ENCODE results near the gene DNASE2.
"Not testable (repeated sequence)": the region's sequence is repeated elsewhere in the genome, so short reads cannot be mapped to it uniquely, and the experiment has no call there.

Gene DNASE2, protein sequence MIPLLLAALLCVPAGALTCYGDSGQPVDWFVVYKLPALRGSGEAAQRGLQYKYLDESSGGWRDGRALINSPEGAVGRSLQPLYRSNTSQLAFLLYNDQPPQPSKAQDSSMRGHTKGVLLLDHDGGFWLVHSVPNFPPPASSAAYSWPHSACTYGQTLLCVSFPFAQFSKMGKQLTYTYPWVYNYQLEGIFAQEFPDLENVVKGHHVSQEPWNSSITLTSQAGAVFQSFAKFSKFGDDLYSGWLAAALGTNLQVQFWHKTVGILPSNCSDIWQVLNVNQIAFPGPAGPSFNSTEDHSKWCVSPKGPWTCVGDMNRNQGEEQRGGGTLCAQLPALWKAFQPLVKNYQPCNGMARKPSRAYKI

DNA sequence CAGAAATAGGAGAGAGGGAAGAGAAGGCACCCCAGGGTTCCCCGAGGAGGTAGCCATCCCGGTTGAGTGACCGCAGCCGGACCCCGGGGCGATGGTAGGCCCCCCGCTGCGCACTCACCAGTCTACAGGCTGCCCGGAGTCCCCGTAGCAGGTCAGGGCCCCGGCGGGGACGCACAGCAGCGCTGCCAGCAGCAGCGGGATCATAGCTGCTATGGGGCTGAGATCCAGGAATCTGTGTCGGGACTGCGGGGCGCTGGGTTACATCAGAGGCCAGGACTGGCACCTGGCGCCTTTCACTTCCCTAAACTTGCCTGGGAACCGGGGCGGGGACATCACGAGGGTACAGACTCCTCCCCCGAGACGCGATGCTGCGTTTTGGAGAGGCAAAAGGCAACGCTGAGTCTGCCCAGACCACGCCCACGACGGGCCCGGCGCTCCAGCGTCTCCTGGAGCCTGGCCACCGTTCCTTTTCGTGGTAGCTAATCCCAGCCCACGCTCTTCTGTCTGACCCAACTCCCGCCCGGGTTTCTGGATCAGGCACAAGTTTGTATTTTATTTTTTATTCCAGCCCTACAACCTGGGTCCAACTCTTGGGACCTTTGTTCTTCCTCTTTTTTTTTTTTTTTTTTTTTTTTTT, at the start of gene DNASE2:
Gene DNASE2, minus strand, starts transcription at position 278 of the 637 bp plus-strand sequence. Its CDS starts 74 bp downstream, at position 204.
- peak; percentile 87 for DNase-seq (ENCODE audit: low read depth)

DNA sequence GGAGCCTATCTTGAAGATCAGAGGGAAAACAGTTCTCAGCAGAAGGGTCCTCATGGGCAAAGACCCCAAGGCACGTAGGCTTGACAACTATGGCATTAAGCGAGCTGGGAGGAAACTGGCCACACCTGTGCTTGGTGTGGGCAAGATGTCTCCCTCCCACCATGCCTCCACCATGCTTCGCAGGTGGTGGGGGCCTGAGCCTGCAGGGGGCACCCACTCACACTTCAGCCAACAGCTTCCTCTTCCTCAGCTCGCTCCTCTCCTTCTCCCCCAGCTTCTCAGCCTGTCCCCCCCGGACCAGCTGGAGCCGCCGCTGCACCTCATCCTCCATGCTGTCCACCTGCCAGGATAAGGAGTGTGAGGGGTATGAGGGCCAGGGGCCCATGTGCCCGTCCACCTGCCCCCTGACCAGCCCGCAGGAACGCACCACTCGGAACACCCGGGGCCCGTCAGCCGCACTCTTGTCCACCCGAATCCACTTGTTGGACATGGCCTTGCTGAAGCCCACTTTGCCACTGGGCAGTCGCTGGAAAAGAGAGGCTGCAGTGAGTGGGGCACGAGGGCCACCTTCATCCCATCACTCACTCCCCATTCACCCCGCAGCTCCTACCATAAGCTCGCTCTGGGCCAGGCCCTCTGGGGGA, 48.9 kb upstream of the DNASE2 start:
- no peak for DNase-seq (ENCODE audit: low read depth)

DNA sequence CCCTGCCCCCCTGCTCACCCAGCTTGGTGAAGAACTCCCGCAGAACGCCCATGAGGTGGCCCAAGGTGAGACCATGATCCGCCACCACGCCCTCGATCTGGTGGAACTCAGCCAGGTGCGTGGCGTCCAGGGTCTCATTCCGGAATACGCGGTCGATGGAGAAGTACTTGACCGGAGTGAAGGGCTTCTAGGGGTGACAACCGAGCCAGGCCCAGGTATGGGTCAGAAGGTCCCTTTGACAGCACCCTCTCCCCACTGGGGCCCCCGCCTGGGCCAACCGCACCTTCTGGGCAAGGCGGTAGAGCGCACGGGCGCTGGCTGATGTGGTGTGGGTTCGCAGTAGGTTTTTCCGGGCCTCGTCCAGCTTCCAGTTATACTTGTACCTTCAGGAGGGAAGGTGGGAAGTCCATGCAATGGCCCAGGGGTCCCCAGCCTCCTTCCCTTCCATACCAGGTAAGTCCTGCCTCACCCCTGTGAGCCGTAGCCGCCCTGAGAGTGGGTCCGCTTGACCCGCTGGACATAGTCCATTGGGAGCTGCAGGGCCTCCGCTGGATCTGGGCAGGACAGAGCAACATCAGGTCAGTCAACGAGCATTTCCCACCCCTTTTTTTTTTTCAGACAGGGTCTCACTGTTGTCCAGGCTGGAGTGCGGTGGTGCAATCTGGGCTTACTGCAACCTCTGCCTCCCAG, 43.5 kb upstream of the DNASE2 start:
- no peak for DNase-seq (ENCODE audit: low read depth)

DNA sequence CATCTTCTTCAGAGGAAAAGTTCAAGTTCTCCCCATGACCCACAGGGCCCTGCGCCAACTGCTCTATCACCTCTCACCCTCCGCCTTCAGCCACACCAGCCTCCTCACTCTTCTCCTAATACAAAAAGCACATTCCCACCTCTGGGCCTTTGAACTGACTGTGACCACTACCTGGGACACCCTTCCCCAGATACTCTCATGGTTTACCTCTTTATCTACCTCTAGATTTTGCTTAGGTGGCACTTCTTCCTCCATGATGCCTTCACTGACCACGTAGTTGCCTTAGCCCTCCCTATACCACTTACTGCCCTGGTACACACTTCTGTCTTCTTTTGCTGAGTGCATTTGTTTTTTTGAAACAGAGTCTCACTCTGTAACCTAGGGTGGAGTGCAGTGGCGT, 41.7 kb upstream of the DNASE2 start:
- no peak for DNase-seq (ENCODE audit: low read depth)

DNA sequence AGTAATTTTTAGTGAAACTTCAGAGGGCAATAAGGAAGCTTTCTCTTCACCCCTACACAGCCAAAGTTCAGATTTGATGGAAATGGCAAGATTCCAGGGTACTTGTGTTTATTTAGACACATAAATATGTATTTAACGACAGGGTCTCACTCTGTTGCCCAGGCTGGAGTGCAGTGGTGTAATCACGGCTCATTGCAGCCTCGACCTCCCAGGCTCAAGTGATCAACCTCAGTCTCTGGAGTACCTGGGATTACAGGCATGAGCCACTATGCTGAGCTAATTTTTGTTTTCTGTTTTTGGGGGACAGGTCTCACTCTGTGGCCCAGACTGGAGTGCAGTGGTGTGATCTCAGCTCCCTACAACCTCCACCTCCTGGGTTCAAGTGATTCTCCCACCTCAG, 39.8 kb upstream of the DNASE2 start:
- no peak for DNase-seq (ENCODE audit: low read depth)

DNA sequence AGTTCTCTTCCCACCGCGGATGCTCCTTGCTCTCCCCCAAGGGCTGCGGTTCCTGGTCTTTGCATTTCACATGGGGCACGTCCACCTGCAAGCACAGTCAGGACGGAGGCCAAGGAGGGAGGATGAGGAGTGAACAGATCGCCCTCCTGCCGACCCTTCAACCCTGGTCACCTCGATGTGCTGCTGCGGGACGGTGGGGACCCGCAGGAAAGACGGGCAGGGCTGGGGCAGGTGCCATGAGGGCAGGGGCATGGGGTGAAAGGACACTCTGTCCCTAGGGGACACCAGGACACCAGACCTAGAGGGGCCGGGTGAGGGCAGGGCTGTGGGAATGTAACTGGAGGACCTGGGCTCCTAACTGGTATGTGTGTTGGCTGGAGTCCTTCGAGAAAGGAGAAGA, 37.0 kb upstream of the DNASE2 start:
- no peak for DNase-seq (ENCODE audit: low read depth)

DNA sequence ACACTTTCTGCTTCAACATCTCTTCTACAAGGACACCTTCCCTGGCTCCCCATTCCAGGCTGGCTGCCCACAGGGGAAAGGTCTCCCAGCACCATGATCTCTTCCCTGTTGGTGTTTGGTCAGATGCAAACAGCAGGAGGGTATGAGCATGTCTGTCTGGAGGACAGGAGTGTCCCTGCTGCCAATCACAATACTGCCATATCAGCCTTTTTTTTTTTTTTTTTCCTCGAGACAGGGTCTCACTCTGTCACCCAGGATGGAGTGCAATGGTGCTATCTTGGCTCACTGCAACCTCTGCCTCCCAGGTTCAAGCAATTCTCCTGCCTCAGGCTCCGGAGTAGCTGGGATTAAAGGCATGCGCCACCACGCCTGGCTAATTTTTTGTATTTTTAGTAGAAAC, 34.6 kb upstream of the DNASE2 start:
- DNase-seq (ENCODE audit: low read depth): not testable (repeated sequence)

DNA sequence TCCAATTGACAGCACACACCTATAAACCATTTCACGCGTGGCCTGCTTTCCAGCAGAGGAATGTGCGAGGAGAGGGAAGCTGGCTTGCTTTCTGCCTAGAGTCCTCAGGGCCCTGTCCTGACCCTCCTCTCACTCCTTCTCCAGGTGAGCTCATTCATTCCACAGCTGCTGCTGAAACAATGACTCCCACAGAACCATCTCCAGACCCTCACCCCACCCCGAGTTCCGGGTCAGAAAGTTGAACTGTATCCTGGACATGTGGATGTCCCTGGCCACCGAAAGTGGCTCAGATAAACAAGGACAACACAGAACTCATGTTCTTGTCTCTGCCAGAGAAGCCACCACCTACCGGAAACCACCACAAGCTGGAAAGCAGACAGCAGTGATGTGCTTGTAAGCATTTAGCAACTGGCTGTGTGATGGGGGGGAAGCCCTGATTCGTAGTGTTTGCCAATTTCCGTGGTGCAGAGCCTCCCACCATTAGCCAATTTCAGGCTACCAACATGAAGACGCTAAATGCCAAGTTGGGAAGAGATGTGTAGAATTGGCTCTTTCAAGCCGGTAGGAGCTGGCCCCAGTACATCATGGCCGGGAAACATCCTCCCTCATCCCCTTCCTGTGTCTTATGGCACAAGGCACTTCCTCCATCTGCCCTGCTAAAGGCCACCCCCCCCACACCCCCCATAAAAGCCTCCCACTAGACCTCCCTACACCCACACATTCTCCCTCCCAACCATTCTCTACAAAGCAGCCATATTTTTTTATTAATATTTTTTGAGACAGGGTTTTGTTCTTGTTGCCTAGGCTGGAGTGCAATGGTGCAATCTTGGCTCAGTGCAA, 32.8 kb upstream of the DNASE2 start:
- no peak for DNase-seq (ENCODE audit: low read depth)

DNA sequence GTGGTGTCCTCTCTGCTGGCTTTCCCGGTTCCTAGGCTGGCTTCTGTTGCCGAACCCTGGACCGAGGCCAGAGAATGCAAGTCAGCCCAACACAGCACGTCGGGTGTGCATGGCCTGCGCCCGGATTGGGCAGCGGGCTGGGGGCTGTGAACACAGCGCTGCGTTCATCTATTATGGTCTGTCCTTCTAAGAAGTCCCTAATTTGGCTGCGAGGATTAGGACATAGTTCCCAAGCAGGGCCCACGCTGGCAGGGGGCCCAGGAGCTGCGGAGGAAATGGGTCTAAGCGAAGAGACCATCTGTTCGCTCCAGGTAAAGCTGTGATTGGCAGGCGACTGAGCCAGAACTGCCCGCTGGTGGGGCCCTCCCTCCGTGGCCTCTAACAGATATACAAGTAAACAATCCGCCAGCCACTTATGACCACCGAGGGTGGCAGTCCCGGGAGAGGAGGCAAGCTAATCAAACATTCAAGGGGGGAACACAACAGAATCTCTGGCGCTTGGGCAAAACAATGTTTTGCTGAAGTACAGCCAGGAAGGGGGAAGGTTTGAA, 31.8 kb upstream of the DNASE2 start:
- DNase-seq (ENCODE audit: low read depth): peak; percentile 33

DNA sequence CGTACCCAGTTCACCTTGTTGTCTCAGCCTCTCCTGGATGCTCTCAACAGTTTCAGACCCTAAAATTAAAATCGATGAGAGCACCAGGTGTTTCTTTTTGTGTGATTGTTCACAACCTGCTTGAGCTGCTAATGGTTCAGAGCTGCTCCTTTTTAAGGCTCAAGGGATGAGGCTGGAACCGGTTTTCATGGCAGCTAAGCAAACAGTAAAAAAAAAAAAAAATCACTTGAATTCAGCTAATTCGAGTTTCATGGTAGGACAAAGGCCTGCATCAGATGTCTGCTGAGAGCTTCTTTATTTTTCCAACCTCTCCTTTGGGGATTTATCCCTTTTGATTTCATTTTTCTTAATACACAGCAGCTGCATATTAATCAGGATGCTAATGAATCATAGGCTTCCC, 31.3 kb upstream of the DNASE2 start:
- no peak for DNase-seq (ENCODE audit: low read depth)

DNA sequence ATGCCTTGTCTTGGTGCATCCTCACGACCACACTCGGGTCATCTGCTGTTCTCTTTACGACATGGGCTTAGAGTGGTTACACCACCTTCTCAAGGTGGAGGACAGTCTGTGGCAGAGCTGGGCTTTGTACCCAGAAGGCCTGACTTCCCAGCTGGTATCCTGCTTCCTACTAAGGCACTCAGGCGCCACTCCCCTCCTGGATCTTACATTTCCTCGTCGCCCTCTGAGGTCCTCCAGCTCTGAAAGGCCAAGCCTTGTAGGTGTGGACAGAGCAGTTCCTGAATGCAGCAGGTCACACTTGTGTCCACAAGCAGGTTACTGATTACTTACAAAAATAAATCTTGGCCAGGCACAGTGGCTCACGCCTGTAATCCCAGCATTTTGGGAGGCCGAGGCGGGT, 25.9 kb upstream of the DNASE2 start:
- DNase-seq (ENCODE audit: low read depth): no peak

DNA sequence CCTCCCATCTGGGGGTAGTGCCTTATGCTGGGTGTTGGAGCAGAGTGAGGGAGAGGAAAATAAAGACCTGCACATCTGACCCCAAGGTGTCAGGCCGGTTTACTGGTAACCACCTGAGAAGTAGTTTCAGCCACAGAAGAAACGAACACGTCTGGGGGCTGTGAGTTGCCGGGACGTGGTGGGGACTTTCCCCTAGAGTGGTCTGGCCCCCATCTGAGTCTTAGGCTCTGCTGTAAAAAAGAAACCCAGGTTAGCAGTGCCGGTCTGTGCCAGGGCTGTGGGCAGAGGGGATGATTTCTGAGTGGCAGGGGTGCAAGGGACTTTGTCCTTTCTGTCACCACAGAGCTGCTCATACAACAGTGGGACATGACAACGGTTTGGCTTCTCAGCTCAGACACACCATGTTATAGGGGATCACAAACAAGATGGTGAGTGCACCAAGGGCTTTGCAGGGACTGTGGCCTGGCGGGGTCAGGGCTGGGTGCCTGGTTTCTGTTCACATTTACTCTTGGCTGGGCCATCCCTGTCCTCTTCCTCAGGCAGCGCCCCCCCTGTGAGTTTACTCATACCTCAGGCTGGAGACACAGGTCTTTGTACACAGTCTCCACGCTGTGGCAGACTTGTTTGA, 18.8 kb upstream of the DNASE2 start:
- no peak for DNase-seq (ENCODE audit: low read depth)

DNA sequence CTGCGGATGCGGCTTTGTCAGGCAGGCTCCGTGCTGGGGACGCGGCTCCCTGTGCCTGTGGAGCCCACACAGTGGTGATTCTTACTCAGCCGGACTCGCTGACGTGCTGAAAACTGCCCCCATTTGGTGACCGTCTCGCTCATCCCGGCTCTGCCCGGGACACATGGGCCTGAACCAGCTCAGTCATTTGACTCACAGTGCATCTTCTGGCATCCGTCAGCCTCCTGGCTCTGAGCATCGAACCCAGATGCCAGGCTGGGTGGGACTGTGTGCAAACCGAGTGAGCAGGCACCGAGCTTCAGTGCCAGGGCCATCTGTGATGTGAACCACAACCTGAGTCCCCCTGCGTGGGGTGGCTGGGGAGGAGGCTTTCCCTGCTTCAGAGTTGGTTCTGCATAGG, 15.2 kb upstream of the DNASE2 start:
- DNase-seq (ENCODE audit: low read depth): no peak

DNA sequence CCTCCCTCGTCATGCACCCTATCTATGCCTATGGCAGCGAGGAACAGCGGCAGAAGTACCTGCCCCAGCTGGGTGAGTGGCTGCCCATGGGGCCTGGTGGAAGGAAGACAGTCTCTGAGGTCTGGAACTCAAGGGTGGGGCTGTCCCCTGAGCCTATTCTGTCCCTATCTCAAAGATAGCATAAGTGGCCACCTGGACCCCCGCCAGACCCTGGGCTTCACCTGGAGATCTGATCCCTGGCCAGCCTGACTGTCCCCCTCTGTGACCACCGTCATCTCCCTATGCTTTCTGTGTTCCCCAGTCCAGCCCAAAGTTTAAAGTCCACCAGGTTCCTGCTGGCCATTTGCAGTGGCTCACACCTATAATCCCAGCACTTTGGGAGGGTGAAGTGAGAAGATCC, 12.3 kb upstream of the DNASE2 start:
- DNase-seq (ENCODE audit: low read depth): no peak

DNA sequence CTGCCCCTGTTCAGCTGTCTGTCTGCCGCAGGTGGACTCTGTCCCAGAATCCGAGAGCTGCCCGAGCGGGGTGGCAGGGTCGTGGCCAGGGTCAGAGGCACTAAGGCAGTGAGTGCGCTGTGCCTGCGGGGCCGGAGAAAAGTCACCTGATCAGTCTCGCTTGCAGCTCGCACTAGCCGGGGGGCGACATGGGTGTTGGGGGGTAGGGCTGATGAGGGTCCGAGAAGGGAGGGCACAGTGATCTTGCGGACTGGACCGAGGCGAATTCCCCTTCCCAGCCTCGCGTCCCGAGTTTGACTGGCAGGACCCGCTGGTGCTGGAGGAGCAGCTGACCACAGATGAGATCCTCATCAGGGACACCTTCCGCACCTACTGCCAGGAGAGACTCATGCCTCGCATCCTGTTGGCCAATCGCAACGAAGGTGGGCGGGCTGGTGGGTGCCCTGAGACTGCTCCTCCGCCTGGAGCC, 10.3 kb upstream of the DNASE2 start:
- no peak for DNase-seq (ENCODE audit: low read depth)

DNA sequence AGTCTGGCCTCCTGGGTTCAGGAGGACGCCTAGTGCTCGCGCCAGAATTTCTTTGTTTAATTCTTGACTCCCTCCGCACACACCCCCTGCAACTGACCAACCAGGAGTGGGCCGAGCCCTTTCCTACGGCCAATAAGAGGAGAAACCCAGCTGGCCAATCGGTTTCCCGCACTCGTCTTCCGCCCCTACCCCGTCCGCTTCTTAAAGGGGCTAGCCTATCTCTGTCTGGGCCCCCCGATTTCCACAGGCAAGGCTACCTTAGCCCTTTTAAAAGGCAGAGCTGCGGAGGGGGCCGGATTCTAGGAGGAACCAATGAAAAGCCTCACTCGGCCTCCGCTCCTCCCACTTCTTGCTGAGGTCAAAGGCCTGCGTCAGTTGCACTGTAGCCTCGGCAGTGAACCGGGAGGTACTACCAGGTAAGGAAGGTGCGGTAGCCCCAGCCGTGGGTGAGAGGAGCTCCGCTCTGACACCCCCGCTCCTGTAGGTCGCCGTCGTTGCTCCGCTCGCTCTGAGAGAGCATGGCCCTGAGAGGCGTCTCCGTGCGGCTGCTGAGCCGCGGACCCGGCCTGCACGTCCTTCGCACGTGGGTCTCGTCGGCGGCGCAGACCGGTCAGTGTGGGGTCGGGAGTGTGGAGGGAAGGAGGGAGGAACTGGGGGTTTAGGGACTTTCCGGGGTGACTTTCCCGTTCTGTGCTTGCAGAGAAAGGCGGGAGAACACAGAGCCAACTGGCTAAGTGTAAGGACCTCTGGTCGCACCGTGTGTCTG, 9.7 kb upstream of the DNASE2 start, which contains the start of gene GCDH:
Gene GCDH, plus strand, starts transcription at position 374 of the 766 bp plus-strand sequence. Its CDS starts 145 bp downstream, at position 519.
- peak; percentile 97 for DNase-seq (ENCODE audit: low read depth)

DNA sequence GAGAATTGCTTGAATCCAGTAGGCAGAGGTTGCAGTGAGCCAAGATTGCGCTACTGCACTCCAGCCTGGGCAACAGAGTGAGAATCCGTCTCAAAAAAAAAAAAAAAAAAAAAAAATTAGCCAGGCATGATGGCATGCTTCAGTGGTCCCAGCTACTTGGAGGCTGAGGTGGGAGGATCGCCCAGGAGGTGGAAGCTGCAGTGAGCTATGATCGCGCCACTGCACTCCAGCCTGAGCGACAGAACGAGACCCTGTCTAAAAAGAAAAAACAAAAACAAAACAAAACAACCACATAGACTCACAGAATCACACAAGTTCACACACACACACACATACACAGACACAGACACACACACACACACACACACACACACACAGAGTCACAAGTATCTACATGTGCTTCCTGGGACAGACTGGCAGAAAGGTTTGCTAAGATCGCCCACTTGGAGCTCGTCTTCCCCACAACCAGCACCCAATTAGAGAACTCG, 9.1 kb upstream of the DNASE2 start:
- DNase-seq (ENCODE audit: low read depth): not testable (repeated sequence)

DNA sequence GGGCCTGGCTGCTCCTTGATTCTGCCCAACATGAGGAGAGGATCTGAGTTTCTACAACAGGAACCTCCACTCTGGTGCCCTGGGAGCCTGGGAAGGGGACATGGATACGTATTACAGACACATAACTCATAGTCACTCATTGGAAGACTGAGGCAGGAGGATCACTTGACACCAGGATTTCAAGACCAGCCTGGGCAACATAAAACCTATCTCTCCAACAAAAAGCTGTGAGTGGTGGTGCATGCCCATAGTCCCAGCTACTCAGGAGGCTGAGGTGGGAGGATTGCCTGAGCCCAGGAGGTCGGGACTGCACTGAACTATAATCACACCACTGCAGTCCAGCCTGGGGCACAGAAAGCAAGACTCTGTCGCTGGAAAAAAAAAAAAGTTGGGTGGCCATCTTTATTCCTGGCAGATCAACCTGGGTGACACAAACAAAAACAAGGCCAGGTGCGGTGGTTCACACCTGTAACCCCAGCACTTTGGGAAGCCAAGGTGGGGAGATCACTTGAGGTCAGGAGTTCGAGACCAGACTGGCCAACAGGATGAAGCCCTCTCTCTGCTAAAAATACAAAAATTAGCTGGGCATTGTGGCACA, 6.9 kb upstream of the DNASE2 start:
- no peak for DNase-seq (ENCODE audit: low read depth)
